SK-N-SH (cell line): Measurements from ENCODE around the gene GTF2A1L. TPM values are rescaled to one million over a fixed set of nuclear protein-coding genes. Genes with fewer than 3 reads are reported as not detected.

Experiments
- CTCF ChIA-PET: fragments of 300-600, 350-600 bp; formaldehyde crosslinking; extraction: SDS; loops from one replicate; lab custom pipeline; 2021; lab: Yijun Ruan, JAX
- POLR2A ChIA-PET: fragments of 350-600 bp; sonication (Branson Sonifier 250); formaldehyde crosslinking; extraction: SDS; loops from one replicate; lab custom pipeline; 2020; ENCODE audit warnings: antibody characterized with exemption, inconsistent platforms; lab: Yijun Ruan, JAX
- DNase-seq: peaks from one replicate; pipeline ENCODE4 v3.0.0; 2012
- H2AFZ ChIP-seq: fragments of 200-600 bp; sonication (generic); 2 replicates; pipeline ENCODE4 v1.8.1; 2016; ENCODE audit warnings: antibody characterized with exemption, mild to moderate bottlenecking, low read depth
- H3F3A ChIP-seq: fragments of 200-600 bp; sonication (generic); replicated peaks from 2 replicates; pipeline ENCODE3; 2016; ENCODE audit warnings: antibody characterized with exemption, mild to moderate bottlenecking; ENCODE audit not compliant: insufficient read depth
- H3K27ac ChIP-seq, 2 experiments: fragments of 200-500 bp in 1 of 2; fragments of 200-600 bp in 1 of 2; sonication (Bioruptor generic) in 1 of 2; sonication (generic), shearing (Covaris generic) in 1 of 2; 2 replicates each; pipeline versions ENCODE4 v1.5.1 to v1.6.1; 2014 to 2016; ENCODE audit warnings: low read depth in 2 of 2, inconsistent platforms in 1 of 2, low read length in 1 of 2, mild to moderate bottlenecking in 1 of 2, mixed read lengths in 1 of 2
- H3K27me3 ChIP-seq: fragments of 200-600 bp; sonication (generic), shearing (Covaris generic); 2 replicates; pipeline ENCODE4 v1.6.1; 2016; ENCODE audit warnings: mixed run types; ENCODE audit not compliant: insufficient read depth
- H3K36me3 ChIP-seq, 2 experiments: fragments of 200-500 bp in 1 of 2; fragments of 200-600 bp in 1 of 2; sonication (Bioruptor generic) in 1 of 2; sonication (generic) in 1 of 2; replicated peaks in 1 of 2; 2 replicates each; pipeline versions ENCODE3 to v1.5.1; 2014 to 2016; ENCODE audit warnings: low read length in 1 of 2, mild to moderate bottlenecking in 1 of 2; ENCODE audit not compliant: insufficient read depth in 2 of 2, control insufficient read depth in 1 of 2
- H3K4me1 ChIP-seq, 2 experiments: fragments of 200-500 bp in 1 of 2; fragments of 200-600 bp in 1 of 2; sonication (Bioruptor generic) in 1 of 2; sonication (generic), shearing (Covaris generic) in 1 of 2; 2 replicates each; pipeline versions ENCODE4 v1.5.1 to v1.6.1; 2014 to 2016; ENCODE audit warnings: low read depth in 1 of 2, low read length in 1 of 2, mixed run types in 1 of 2; ENCODE audit not compliant: insufficient read depth in 2 of 2, control insufficient read depth in 1 of 2
- H3K4me2 ChIP-seq: fragments of 200-600 bp; sonication (generic), shearing (Covaris generic); 2 replicates; pipeline ENCODE4 v1.6.1; 2017; ENCODE audit warnings: mixed run types
- H3K4me3 ChIP-seq, 2 experiments: fragments of 200-500 bp in 1 of 2; fragments of 200-600 bp in 1 of 2; sonication (Bioruptor generic) in 1 of 2; sonication (generic), shearing (Covaris generic) in 1 of 2; 2 replicates each; pipeline versions ENCODE4 v1.5.1 to v1.8.1; 2014 to 2016; ENCODE audit warnings: low read depth in 2 of 2, inconsistent platforms in 1 of 2, low read length in 1 of 2, mild to moderate bottlenecking in 1 of 2, mixed read lengths in 1 of 2, moderate library complexity in 1 of 2
- H3K79me2 ChIP-seq: fragments of 200-600 bp; sonication (generic); 2 replicates; pipeline ENCODE4 v1.8.1; 2017; ENCODE audit warnings: mild to moderate bottlenecking; ENCODE audit not compliant: insufficient read depth
- H3K9ac ChIP-seq: fragments of 200-600 bp; sonication (generic); 2 replicates; pipeline ENCODE4 v1.6.1; 2017; ENCODE audit warnings: mixed run types
- H3K9me2 ChIP-seq: fragments of 200-600 bp; sonication (generic); 2 replicates; pipeline ENCODE4 v1.6.1; 2017; ENCODE audit warnings: mixed run types
- H3K9me3 ChIP-seq: fragments of 200-600 bp; sonication (generic); 2 replicates; pipeline ENCODE4 v1.6.1; 2017; ENCODE audit warnings: mixed run types, mild to moderate bottlenecking, moderate library complexity
- H4K20me1 ChIP-seq: fragments of 200-600 bp; sonication (generic); 2 replicates; pipeline ENCODE4 v1.6.1; 2017; ENCODE audit warnings: mild to moderate bottlenecking, mixed run types; ENCODE audit not compliant: insufficient read depth
- ELF1 ChIP-seq: IDR thresholded peaks from 2 replicates; pipeline ENCODE4 v1.4.0; 2012
- EP300 ChIP-seq, 2 experiments: IDR thresholded peaks; 2 replicates each; pipeline versions ENCODE4 v1.4.0 to v1.6.1; 2012; ENCODE audit warnings: borderline replicate concordance in 1 of 2, low read depth in 1 of 2, low read length in 1 of 2
- EZH2phosphoT487 ChIP-seq: fragments of 200-600 bp; sonication (generic); IDR thresholded peaks from 2 replicates; pipeline ENCODE4 v1.6.1; 2017; ENCODE audit warnings: low read depth, mixed run types, mild to moderate bottlenecking, antibody characterized with exemption, moderate library complexity, borderline replicate concordance
- GABPA ChIP-seq: IDR thresholded peaks from 2 replicates; pipeline ENCODE4 v1.4.0; 2012; ENCODE audit warnings: low read depth, mild to moderate bottlenecking
- JUND ChIP-seq: IDR thresholded peaks from 2 replicates; pipeline ENCODE4 v1.4.0; 2012
- MEF2A ChIP-seq: IDR thresholded peaks from 2 replicates; pipeline ENCODE4 v1.4.0; 2012; ENCODE audit warnings: low read depth, borderline replicate concordance
- MXI1 ChIP-seq: IDR thresholded peaks from 2 replicates; pipeline ENCODE4 v1.6.1; 2012; ENCODE audit warnings: mild to moderate bottlenecking, low read depth, low read length, improper control_type of control experiment
- POLR2AphosphoS5 ChIP-seq: IDR thresholded peaks from 2 replicates; pipeline ENCODE4 v1.6.1; 2012; ENCODE audit warnings: low read depth, low read length
- RAD21 ChIP-seq: IDR thresholded peaks from 2 replicates; pipeline ENCODE4 v1.6.1; 2012; ENCODE audit warnings: mild to moderate bottlenecking, low read length
- RCOR1 ChIP-seq: fragments of 150-350 bp; IDR thresholded peaks from 2 replicates; pipeline ENCODE4 v1.6.1; 2017; ENCODE audit warnings: antibody characterized with exemption, low read length
- RFX5 ChIP-seq: IDR thresholded peaks from 2 replicates; pipeline ENCODE4 v1.6.1; 2012; ENCODE audit warnings: mild to moderate bottlenecking, improper control_type of control experiment, low read length
- SIN3A ChIP-seq: IDR thresholded peaks from 2 replicates; pipeline ENCODE4 v1.6.1; 2012; ENCODE audit warnings: low read depth, mild to moderate bottlenecking, low read length, moderate library complexity, borderline replicate concordance
- WGBS: methylation state at CpG from one replicate; pipeline ENCODE4 v1.1.6; 2017; ENCODE audit warnings: low lambda C conversion rate; 5-methylcytosine and 5-hydroxymethylcytosine counted together
- polyA plus RNA-seq, 3 experiments: library from polyadenylated mRNA; depleted of rRNA; stranded (reverse); fragments of >200 nt; gene quantifications; 2 replicates each; pipeline ENCODE4 v1.2.3, GENCODE V29; 2012
- TF ChIP-seq, protein P1 (sequence below): fragments of 150-350 bp; IDR thresholded peaks from 2 replicates; pipeline ENCODE4 v1.6.1; 2016; ENCODE audit warnings: mild to moderate bottlenecking, low read depth, low read length
- TF ChIP-seq, protein P2 (sequence below): IDR thresholded peaks from 2 replicates; pipeline ENCODE4 v1.4.0; 2012; ENCODE audit warnings: low read depth
- TF ChIP-seq, protein P3 (sequence below): IDR thresholded peaks from 2 replicates; pipeline ENCODE4 v1.4.0; 2012; ENCODE audit warnings: low read depth, borderline replicate concordance
- TF ChIP-seq, protein P4 (sequence below): IDR thresholded peaks from 2 replicates; pipeline ENCODE4 v1.6.1; 2012; ENCODE audit warnings: mild to moderate bottlenecking, low read depth, low read length, moderate library complexity

Gene GTF2A1L
- polyA plus RNA-seq, 1 of the 3 experiments (the other 2 are of a cell fraction) = 0.36 TPM

DNA sequence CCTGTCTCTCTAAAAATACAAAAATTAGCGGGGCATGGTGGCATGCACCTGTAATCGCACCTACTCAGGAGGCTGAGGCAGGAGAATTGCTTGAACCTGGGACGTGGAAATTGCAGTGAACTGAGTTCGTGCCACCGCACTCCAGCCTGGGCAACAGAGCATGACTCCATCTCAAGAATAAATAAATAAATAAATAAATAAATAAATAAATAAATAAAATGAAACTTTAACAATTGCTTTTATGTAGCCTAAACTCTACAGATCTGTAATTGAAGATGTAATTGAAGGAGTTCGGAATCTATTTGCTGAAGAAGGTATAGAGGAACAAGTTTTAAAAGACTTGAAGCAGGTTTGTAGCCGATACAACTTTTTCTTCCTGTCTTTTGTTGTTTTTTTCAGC, 2.9 kb downstream of the GTF2A1L start:
- no peak overlapping the region for H3K9ac ChIP-seq
- WGBS = 80% methylated on average over 7 of the region's 7 CpGs
- H2AFZ ChIP-seq = no peak overlapping the region
- no peak for DNase-seq
- no peaks in the 10 kb centered on the region for H3K9me2 ChIP-seq
- H4K20me1 ChIP-seq = no peaks in the 10 kb centered on the region
- ChIA-PET CTCF (no interaction called here), POLR2A (no interaction called here)
- H3K4me3 ChIP-seq = no peak overlapping the region
- H3K27ac ChIP-seq = no peak overlapping the region
- H3K79me2 ChIP-seq = no peaks in the 10 kb centered on the region
- H3K4me1 ChIP-seq = no peaks in the 10 kb centered on the region; a peak in 1 of 4 replicates
- H3K27me3 ChIP-seq = no peaks in the 10 kb centered on the region
- H3K4me2 ChIP-seq = no peak overlapping the region
- TF ChIP-seq GABPA (no peak), RAD21 (no peak), JUND (no peak), SIN3A (no peak), POLR2AphosphoS5 (no peak), RCOR1 (no peak), EP300 (IDR thresholded peaks at IDR 0.05; ENCODE audit: borderline replicate concordance in 1 of 2, low read depth in 1 of 2, low read length in 1 of 2) (no peak), EZH2phosphoT487 (no peak), MXI1 (no peak), RFX5 (no peak), MEF2A (no peak), ELF1 (no peak)
- TF ChIP-seq, protein P1, sequence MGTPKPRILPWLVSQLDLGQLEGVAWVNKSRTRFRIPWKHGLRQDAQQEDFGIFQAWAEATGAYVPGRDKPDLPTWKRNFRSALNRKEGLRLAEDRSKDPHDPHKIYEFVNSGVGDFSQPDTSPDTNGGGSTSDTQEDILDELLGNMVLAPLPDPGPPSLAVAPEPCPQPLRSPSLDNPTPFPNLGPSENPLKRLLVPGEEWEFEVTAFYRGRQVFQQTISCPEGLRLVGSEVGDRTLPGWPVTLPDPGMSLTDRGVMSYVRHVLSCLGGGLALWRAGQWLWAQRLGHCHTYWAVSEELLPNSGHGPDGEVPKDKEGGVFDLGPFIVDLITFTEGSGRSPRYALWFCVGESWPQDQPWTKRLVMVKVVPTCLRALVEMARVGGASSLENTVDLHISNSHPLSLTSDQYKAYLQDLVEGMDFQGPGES = no peak
- TF ChIP-seq, protein P2, sequence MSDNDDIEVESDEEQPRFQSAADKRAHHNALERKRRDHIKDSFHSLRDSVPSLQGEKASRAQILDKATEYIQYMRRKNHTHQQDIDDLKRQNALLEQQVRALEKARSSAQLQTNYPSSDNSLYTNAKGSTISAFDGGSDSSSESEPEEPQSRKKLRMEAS = no peak
- TF ChIP-seq, protein P3, sequence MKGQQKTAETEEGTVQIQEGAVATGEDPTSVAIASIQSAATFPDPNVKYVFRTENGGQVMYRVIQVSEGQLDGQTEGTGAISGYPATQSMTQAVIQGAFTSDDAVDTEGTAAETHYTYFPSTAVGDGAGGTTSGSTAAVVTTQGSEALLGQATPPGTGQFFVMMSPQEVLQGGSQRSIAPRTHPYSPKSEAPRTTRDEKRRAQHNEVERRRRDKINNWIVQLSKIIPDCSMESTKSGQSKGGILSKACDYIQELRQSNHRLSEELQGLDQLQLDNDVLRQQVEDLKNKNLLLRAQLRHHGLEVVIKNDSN = no peak
- TF ChIP-seq, protein P4, sequence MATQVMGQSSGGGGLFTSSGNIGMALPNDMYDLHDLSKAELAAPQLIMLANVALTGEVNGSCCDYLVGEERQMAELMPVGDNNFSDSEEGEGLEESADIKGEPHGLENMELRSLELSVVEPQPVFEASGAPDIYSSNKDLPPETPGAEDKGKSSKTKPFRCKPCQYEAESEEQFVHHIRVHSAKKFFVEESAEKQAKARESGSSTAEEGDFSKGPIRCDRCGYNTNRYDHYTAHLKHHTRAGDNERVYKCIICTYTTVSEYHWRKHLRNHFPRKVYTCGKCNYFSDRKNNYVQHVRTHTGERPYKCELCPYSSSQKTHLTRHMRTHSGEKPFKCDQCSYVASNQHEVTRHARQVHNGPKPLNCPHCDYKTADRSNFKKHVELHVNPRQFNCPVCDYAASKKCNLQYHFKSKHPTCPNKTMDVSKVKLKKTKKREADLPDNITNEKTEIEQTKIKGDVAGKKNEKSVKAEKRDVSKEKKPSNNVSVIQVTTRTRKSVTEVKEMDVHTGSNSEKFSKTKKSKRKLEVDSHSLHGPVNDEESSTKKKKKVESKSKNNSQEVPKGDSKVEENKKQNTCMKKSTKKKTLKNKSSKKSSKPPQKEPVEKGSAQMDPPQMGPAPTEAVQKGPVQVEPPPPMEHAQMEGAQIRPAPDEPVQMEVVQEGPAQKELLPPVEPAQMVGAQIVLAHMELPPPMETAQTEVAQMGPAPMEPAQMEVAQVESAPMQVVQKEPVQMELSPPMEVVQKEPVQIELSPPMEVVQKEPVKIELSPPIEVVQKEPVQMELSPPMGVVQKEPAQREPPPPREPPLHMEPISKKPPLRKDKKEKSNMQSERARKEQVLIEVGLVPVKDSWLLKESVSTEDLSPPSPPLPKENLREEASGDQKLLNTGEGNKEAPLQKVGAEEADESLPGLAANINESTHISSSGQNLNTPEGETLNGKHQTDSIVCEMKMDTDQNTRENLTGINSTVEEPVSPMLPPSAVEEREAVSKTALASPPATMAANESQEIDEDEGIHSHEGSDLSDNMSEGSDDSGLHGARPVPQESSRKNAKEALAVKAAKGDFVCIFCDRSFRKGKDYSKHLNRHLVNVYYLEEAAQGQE = no peak
- no peaks in the 10 kb centered on the region for H3F3A ChIP-seq
- no peaks in the 10 kb centered on the region for H3K9me3 ChIP-seq
- H3K36me3 ChIP-seq = no peaks in the 10 kb centered on the region
